SJSA1 (cell line): Measurements from ENCODE around the gene SHMT1. TPM values are rescaled to one million over a fixed set of nuclear protein-coding genes. Genes with fewer than 3 reads are reported as not detected.
"Not testable (repeated sequence)": the region's sequence is repeated elsewhere in the genome, so short reads cannot be mapped to it uniquely, and the experiment has no call there.

Experiments used
- DNase-seq, 2 experiments: peaks; one replicate each; pipeline ENCODE4 v3.0.0-alpha.2; 2015 to 2020; ENCODE audit warnings: low spot score in 2 of 2, low read depth in 1 of 2
- H3K27ac ChIP-seq: fragments of 250-450 bp; sonication (Bioruptor Pico); 2 replicates; pipeline ENCODE4 v1.5.1; 2020; ENCODE audit warnings: mild to moderate bottlenecking, moderate library complexity
- H3K27me3 ChIP-seq: fragments of 250-450 bp; sonication (Bioruptor Pico); replicated peaks from 2 replicates; pipeline ENCODE4 v1.5.1; 2020; ENCODE audit warnings: mild to moderate bottlenecking, moderate library complexity
- H3K36me3 ChIP-seq: fragments of 250-450 bp; sonication (Bioruptor Pico); 2 replicates; pipeline ENCODE4 v1.5.1; 2020; ENCODE audit warnings: mild to moderate bottlenecking
- H3K4me1 ChIP-seq: fragments of 250-450 bp; sonication (Bioruptor Pico); replicated peaks from 2 replicates; pipeline ENCODE4 v1.6.1; 2021; ENCODE audit warnings: mild to moderate bottlenecking
- H3K4me3 ChIP-seq: fragments of 250-450 bp; sonication (Bioruptor Pico); 2 replicates; pipeline ENCODE4 v1.5.1; 2020; ENCODE audit warnings: mild to moderate bottlenecking
- H3K9me3 ChIP-seq: fragments of 250-450 bp; sonication (Bioruptor Pico); replicated peaks from 2 replicates; pipeline ENCODE4 v1.5.1; 2020; ENCODE audit warnings: mild to moderate bottlenecking
- total RNA-seq: library from RNA; depleted of rRNA; stranded (reverse); fragments of >200 nt; shearing (Covaris generic); gene quantifications from 2 replicates; pipeline ENCODE4 v1.2.3, GENCODE V29; 2014; rRNA removed

The SHMT1 gene
- total RNA-seq = 20.4 and 23.0 TPM in 2 replicates

GRCh38 chr17:18363101-18364049, at the start of gene SHMT1:
SHMT1 (minus strand) TSS chr17:18363550; CDS start chr17:18355981, 7,569 bp downstream.
- H3K4me1 ChIP-seq = peaks cover 6% of the 10 kb centered on the region
- H3K36me3 ChIP-seq = no peaks in the 10 kb centered on the region; the same call in 1 of the 2 replicates
- H3K27me3 ChIP-seq = no peaks in the 10 kb centered on the region
- no peak within 1 kb of the TSS for H3K27ac ChIP-seq
- peak within 1 kb of the TSS; percentile 82 for H3K4me3 ChIP-seq
- no peaks in the 10 kb centered on the region for H3K9me3 ChIP-seq
- DNase-seq = peak; percentile 74 to 85

GRCh38 chr17:18412001-18412538, 48.7 kb upstream of the SHMT1 start:
- not testable (repeated sequence) for H3K9me3 ChIP-seq, H3K4me1 ChIP-seq, H3K36me3 ChIP-seq, H3K4me3 ChIP-seq, DNase-seq, H3K27ac ChIP-seq, H3K27me3 ChIP-seq

GRCh38 chr17:18411377-18411864, 48.1 kb upstream of the SHMT1 start:
- Histone ChIP-seq H3K4me3 (peak overlapping the region; percentile 35), H3K27ac (peak overlapping the region; percentile 61; the same call in 1 of the 2 replicates)
- H3K27me3 ChIP-seq, H3K4me1 ChIP-seq, H3K36me3 ChIP-seq, H3K9me3 ChIP-seq: not testable (repeated sequence)
- DNase-seq = peak; percentile 44 to 54

GRCh38 chr17:18410736-18411135, 47.4 kb upstream of the SHMT1 start:
- not testable (repeated sequence) for H3K27me3 ChIP-seq, H3K36me3 ChIP-seq, H3K9me3 ChIP-seq, H3K27ac ChIP-seq, H3K4me1 ChIP-seq, H3K4me3 ChIP-seq
- peak in 1 of 2 experiments; percentile 9 for DNase-seq

- not testable (repeated sequence) for DNase-seq, H3K9me3 ChIP-seq, H3K4me1 ChIP-seq, H3K36me3 ChIP-seq, H3K27me3 ChIP-seq, H3K4me3 ChIP-seq, H3K27ac ChIP-seq
These were observed 46.0 kb upstream of the SHMT1 start for GRCh38 chr17:18409321-18409720.

GRCh38 chr17:18408906-18409305, 45.6 kb upstream of the SHMT1 start:
- not testable (repeated sequence) for H3K4me1 ChIP-seq, H3K9me3 ChIP-seq, H3K4me3 ChIP-seq, H3K27ac ChIP-seq, H3K36me3 ChIP-seq, H3K27me3 ChIP-seq
- peak in 1 of 2 experiments; percentile 12 for DNase-seq

GRCh38 chr17:18403604-18404003, 40.3 kb upstream of the SHMT1 start:
- H3K36me3 ChIP-seq, H3K4me3 ChIP-seq, H3K4me1 ChIP-seq, H3K27me3 ChIP-seq, H3K9me3 ChIP-seq, DNase-seq, H3K27ac ChIP-seq: not testable (repeated sequence)

- not testable (repeated sequence) for H3K27ac ChIP-seq, H3K4me1 ChIP-seq, H3K9me3 ChIP-seq, H3K27me3 ChIP-seq, DNase-seq, H3K4me3 ChIP-seq, H3K36me3 ChIP-seq
These were observed 39.8 kb upstream of the SHMT1 start for GRCh38 chr17:18403166-18403565.

- not testable (repeated sequence) for H3K4me1 ChIP-seq, H3K4me3 ChIP-seq, DNase-seq, H3K9me3 ChIP-seq, H3K27me3 ChIP-seq, H3K27ac ChIP-seq, H3K36me3 ChIP-seq
These were observed 38.7 kb upstream of the SHMT1 start for GRCh38 chr17:18401872-18402590.

GRCh38 chr17:18388728-18389127, 25.4 kb upstream of the SHMT1 start:
- H3K9me3 ChIP-seq, H3K36me3 ChIP-seq, DNase-seq, H3K4me1 ChIP-seq, H3K4me3 ChIP-seq, H3K27me3 ChIP-seq, H3K27ac ChIP-seq: not testable (repeated sequence)

- H3K27me3 ChIP-seq, H3K9me3 ChIP-seq, H3K4me1 ChIP-seq, H3K36me3 ChIP-seq, H3K4me3 ChIP-seq, H3K27ac ChIP-seq, DNase-seq: not testable (repeated sequence)
These were observed 24.9 kb upstream of the SHMT1 start for GRCh38 chr17:18388266-18388665.

GRCh38 chr17:18387583-18387982, 24.2 kb upstream of the SHMT1 start:
- H3K9me3 ChIP-seq, DNase-seq, H3K36me3 ChIP-seq, H3K4me1 ChIP-seq, H3K4me3 ChIP-seq, H3K27me3 ChIP-seq, H3K27ac ChIP-seq: not testable (repeated sequence)

GRCh38 chr17:18384271-18384670, 20.9 kb upstream of the SHMT1 start:
- not testable (repeated sequence) for H3K4me3 ChIP-seq, H3K4me1 ChIP-seq, H3K9me3 ChIP-seq, H3K27ac ChIP-seq, H3K36me3 ChIP-seq, DNase-seq, H3K27me3 ChIP-seq

- H3K27me3 ChIP-seq, DNase-seq, H3K9me3 ChIP-seq, H3K4me3 ChIP-seq, H3K36me3 ChIP-seq, H3K27ac ChIP-seq, H3K4me1 ChIP-seq: not testable (repeated sequence)
These were observed 19.7 kb upstream of the SHMT1 start for GRCh38 chr17:18383079-18383481.
